HEK293 (cell line): ENCODE data around the gene ARHGEF39.
A peak's percentile ranks its signal among the peaks of the same experiment; 100 is the strongest.

Source experiments
- FEZF1 ChIP-seq: fragments of 450-650 bp; formaldehyde crosslinking; IDR thresholded peaks from 2 replicates; pipeline ENCODE4 v1.5.1; 2016; ENCODE audit warnings: missing biosample characterization, missing genetic modification characterization
- GFI1B ChIP-seq: fragments of 450-650 bp; formaldehyde crosslinking; IDR thresholded peaks from 2 replicates; pipeline ENCODE4 v1.5.1; 2016; ENCODE audit warnings: missing biosample characterization, missing genetic modification characterization
- IKZF3 ChIP-seq: fragments of 450-650 bp; IDR thresholded peaks from 2 replicates; pipeline ENCODE4 v1.5.0; 2018; ENCODE audit warnings: missing biosample characterization, mild to moderate bottlenecking, missing genetic modification characterization, moderate library complexity
- PRDM1 ChIP-seq: fragments of 450-650 bp; formaldehyde crosslinking; IDR thresholded peaks from 2 replicates; pipeline ENCODE4; 2016; ENCODE audit warnings: missing biosample characterization, missing genetic modification characterization
- SP2 ChIP-seq: fragments of 450-650 bp; formaldehyde crosslinking; IDR thresholded peaks from 2 replicates; pipeline ENCODE4 v1.5.1; 2016; ENCODE audit warnings: missing biosample characterization, missing genetic modification characterization
- YY2 ChIP-seq: fragments of 450-650 bp; formaldehyde crosslinking; IDR thresholded peaks from 2 replicates; pipeline ENCODE4 v1.5.1; 2016; ENCODE audit warnings: missing biosample characterization, missing genetic modification characterization
- ZBTB17 ChIP-seq: fragments of 450-650 bp; formaldehyde crosslinking; IDR thresholded peaks from 2 replicates; pipeline ENCODE4 v1.5.1; 2016; ENCODE audit warnings: missing biosample characterization, missing genetic modification characterization
- ZBTB48 ChIP-seq: fragments of 450-650 bp; formaldehyde crosslinking; IDR thresholded peaks from 2 replicates; pipeline ENCODE4 v1.5.1; 2016; ENCODE audit warnings: missing biosample characterization, missing genetic modification characterization
- ZEB2 ChIP-seq: fragments of 450-650 bp; formaldehyde crosslinking; IDR thresholded peaks from 2 replicates; pipeline ENCODE4 v1.5.1; 2016; ENCODE audit warnings: missing biosample characterization, missing genetic modification characterization
- ZNF121 ChIP-seq: fragments of 450-650 bp; formaldehyde crosslinking; IDR thresholded peaks from 2 replicates; pipeline ENCODE4 v1.5.1; 2016; ENCODE audit warnings: missing biosample characterization, missing genetic modification characterization
- ZNF174 ChIP-seq: fragments of 450-650 bp; formaldehyde crosslinking; IDR thresholded peaks from 2 replicates; pipeline ENCODE4 v1.5.0; 2017; ENCODE audit warnings: missing biosample characterization, mild to moderate bottlenecking, missing genetic modification characterization
- ZNF354C ChIP-seq: fragments of 450-650 bp; formaldehyde crosslinking; IDR thresholded peaks from 2 replicates; pipeline ENCODE4 v1.5.1; 2016; ENCODE audit warnings: missing biosample characterization, missing genetic modification characterization, low read depth, borderline replicate concordance
- ZNF394 ChIP-seq: fragments of 450-650 bp; formaldehyde crosslinking; IDR thresholded peaks from 2 replicates; pipeline ENCODE4 v1.5.1; 2016; ENCODE audit warnings: missing biosample characterization, missing genetic modification characterization, mild to moderate bottlenecking, moderate library complexity, borderline replicate concordance
- ZNF530 ChIP-seq: fragments of 450-650 bp; formaldehyde crosslinking; IDR thresholded peaks from 2 replicates; pipeline ENCODE4 v1.5.1; 2016; ENCODE audit warnings: low read depth, missing biosample characterization, missing genetic modification characterization
- ZNF544 ChIP-seq: fragments of 450-650 bp; formaldehyde crosslinking; IDR thresholded peaks from 2 replicates; pipeline ENCODE4 v1.5.0; 2017; ENCODE audit warnings: missing biosample characterization, missing genetic modification characterization
- ZNF560 ChIP-seq: fragments of 450-650 bp; formaldehyde crosslinking; IDR thresholded peaks from 2 replicates; pipeline ENCODE4 v1.5.1; 2017; ENCODE audit warnings: missing biosample characterization, missing genetic modification characterization, borderline replicate concordance
- ZNF561 ChIP-seq: fragments of 450-650 bp; IDR thresholded peaks from 2 replicates; pipeline ENCODE4 v1.5.1; 2018; ENCODE audit warnings: missing biosample characterization, missing genetic modification characterization, borderline replicate concordance
- ZNF600 ChIP-seq: fragments of 450-650 bp; formaldehyde crosslinking; IDR thresholded peaks from 2 replicates; pipeline ENCODE4 v1.5.1; 2016; ENCODE audit warnings: missing biosample characterization, missing genetic modification characterization
- ZNF626 ChIP-seq: fragments of 450-650 bp; sonication (Bioruptor Pico); formaldehyde crosslinking; IDR thresholded peaks from 2 replicates; pipeline ENCODE4 v1.5.1; 2018; ENCODE audit warnings: missing biosample characterization, missing genetic modification characterization, inconsistent platforms
- ZNF791 ChIP-seq: fragments of 450-650 bp; formaldehyde crosslinking; IDR thresholded peaks from 2 replicates; pipeline ENCODE4 v1.5.1; 2016; ENCODE audit warnings: missing biosample characterization, missing genetic modification characterization
- ZNF837 ChIP-seq: fragments of 450-650 bp; formaldehyde crosslinking; IDR thresholded peaks from 2 replicates; pipeline ENCODE4 v1.5.1; 2016; ENCODE audit warnings: missing biosample characterization, missing genetic modification characterization
- TF ChIP-seq, protein P1 (sequence below): fragments of 450-650 bp; formaldehyde crosslinking; IDR thresholded peaks from 2 replicates; pipeline ENCODE4 v1.5.1; 2016; ENCODE audit warnings: missing biosample characterization, missing genetic modification characterization
- TF ChIP-seq, protein P2 (sequence below): fragments of 450-650 bp; formaldehyde crosslinking; IDR thresholded peaks from 2 replicates; pipeline ENCODE4 v1.5.1; 2016; ENCODE audit warnings: missing biosample characterization, missing genetic modification characterization
- TF ChIP-seq, protein P3 (sequence below): fragments of 450-650 bp; formaldehyde crosslinking; IDR thresholded peaks from 2 replicates; pipeline ENCODE4 v1.5.1; 2016; ENCODE audit warnings: missing biosample characterization, missing genetic modification characterization
- TF ChIP-seq, protein P4 (sequence below): fragments of 450-650 bp; formaldehyde crosslinking; IDR thresholded peaks from 2 replicates; pipeline ENCODE4 v1.5.1; 2016; ENCODE audit warnings: missing biosample characterization, missing genetic modification characterization
- TF ChIP-seq, protein P5 (sequence below): fragments of 450-650 bp; formaldehyde crosslinking; IDR thresholded peaks from 2 replicates; pipeline ENCODE4 v1.5.1; 2016; ENCODE audit warnings: missing biosample characterization, missing genetic modification characterization
- TF ChIP-seq, protein P6 (sequence below): fragments of 450-650 bp; formaldehyde crosslinking; IDR thresholded peaks from 2 replicates; pipeline ENCODE4 v1.5.1; 2017; ENCODE audit warnings: missing biosample characterization, mild to moderate bottlenecking, missing genetic modification characterization, moderate library complexity
- TF ChIP-seq, protein P7 (sequence below): fragments of 450-650 bp; formaldehyde crosslinking; IDR thresholded peaks from 2 replicates; pipeline ENCODE4 v1.5.1; 2016; ENCODE audit warnings: missing biosample characterization, missing genetic modification characterization

The ARHGEF39 gene

DNA sequence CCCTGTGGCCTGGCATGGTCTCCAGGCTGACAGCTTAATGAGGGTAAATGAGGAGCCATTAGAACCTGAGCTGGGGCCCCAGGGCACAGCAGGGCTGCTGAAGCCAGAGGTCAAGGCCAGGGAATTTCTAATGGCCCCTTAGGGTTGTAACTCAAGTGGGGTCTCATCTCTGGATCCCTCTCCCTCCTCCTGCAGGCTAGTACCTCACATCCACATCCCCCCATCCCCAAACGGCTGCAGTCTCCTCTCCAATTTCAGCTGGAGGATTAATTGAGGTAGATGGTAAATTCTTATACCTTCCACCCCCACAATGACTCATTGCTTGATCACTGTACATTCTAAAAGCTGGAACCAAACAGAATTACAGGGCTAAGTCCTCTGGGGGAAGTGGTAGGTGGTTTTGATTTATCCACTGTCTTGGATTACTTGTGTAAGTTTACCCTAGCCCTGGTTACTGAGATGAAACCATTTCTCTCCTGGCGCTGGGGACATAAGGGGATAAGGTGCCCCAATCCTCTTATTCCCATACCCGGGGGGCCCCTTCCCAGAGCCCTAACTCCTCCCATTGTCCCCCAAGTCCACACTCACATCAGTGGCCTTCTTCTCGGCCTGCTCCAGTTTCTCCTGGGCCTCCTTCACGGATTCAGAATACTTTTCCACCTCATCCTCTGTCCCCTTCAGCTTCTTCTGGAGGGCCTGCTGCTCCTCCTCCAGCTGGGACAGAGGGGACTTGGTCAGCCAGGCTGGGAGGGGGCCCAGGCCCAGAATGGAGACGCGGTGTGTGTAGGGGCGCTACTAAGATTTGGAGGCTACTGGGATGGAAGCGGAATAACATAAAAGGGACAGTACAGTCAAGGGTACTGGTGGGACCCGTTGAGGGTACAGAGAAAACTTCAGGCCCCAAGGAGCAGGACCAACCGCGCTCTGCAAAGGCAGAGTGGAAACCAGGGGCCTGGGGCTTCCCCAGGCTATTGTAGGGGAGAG lies 23.9 kb upstream of the ARHGEF39 start (continued):
- TF ChIP-seq, protein P1, sequence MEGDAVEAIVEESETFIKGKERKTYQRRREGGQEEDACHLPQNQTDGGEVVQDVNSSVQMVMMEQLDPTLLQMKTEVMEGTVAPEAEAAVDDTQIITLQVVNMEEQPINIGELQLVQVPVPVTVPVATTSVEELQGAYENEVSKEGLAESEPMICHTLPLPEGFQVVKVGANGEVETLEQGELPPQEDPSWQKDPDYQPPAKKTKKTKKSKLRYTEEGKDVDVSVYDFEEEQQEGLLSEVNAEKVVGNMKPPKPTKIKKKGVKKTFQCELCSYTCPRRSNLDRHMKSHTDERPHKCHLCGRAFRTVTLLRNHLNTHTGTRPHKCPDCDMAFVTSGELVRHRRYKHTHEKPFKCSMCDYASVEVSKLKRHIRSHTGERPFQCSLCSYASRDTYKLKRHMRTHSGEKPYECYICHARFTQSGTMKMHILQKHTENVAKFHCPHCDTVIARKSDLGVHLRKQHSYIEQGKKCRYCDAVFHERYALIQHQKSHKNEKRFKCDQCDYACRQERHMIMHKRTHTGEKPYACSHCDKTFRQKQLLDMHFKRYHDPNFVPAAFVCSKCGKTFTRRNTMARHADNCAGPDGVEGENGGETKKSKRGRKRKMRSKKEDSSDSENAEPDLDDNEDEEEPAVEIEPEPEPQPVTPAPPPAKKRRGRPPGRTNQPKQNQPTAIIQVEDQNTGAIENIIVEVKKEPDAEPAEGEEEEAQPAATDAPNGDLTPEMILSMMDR (tag by site-specific recombination) = no peak
- TF ChIP-seq ZNF561 (tag by site-specific recombination) (no peak), ZNF560 (tag by site-specific recombination) (no peak), ZNF600 (no peak), ZNF626 (no peak), ZNF791 (no peak), FEZF1 (tag by site-specific recombination) (no peak), ZEB2 (0 out of 2 replicates have a peak, but pooled peaks have one; percentile 42), ZNF530 (no peak), ZBTB48 (tag by site-specific recombination) (no peak), ZBTB17 (no peak), ZNF837 (tag by site-specific recombination) (no peak), PRDM1 (tag by site-specific recombination) (no peak), ZNF354C (tag by site-specific recombination) (no peak), GFI1B (0 out of 2 replicates have a peak, but pooled peaks have one; percentile 29), ZNF394 (tag by site-specific recombination) (peak; percentile 69; the same call in 1 of the 2 replicates), ZNF121 (tag by site-specific recombination) (no peak), YY2 (no peak), ZNF174 (tag by site-specific recombination) (no peak), IKZF3 (tag by site-specific recombination) (no peak), SP2 (tag by site-specific recombination) (0 out of 2 replicates have a peak, but pooled peaks have one; percentile 21), ZNF544 (tag by site-specific recombination) (no peak)
- TF ChIP-seq, protein P2, sequence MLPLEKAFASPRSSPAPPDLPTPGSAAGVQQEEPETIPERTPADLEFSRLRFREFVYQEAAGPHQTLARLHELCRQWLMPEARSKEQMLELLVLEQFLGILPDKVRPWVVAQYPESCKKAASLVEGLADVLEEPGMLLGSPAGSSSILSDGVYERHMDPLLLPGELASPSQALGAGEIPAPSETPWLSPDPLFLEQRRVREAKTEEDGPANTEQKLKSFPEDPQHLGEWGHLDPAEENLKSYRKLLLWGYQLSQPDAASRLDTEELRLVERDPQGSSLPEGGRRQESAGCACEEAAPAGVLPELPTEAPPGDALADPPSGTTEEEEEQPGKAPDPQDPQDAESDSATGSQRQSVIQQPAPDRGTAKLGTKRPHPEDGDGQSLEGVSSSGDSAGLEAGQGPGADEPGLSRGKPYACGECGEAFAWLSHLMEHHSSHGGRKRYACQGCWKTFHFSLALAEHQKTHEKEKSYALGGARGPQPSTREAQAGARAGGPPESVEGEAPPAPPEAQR (tag by site-specific recombination) = no peak
- TF ChIP-seq, protein P3, sequence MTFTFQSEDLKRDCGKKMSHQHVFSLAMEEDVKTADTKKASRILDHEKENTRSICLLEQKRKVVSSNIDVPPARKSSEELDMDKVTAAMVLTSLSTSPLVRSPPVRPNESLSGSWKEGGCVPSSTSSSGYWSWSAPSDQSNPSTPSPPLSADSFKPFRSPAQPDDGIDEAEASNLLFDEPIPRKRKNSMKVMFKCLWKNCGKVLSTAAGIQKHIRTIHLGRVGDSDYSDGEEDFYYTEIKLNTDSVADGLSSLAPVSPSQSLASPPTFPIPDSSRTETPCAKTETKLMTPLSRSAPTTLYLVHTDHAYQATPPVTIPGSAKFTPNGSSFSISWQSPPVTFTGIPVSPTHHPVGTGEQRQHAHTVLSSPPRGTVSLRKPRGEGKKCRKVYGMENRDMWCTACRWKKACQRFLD = no peak
- TF ChIP-seq, protein P4, sequence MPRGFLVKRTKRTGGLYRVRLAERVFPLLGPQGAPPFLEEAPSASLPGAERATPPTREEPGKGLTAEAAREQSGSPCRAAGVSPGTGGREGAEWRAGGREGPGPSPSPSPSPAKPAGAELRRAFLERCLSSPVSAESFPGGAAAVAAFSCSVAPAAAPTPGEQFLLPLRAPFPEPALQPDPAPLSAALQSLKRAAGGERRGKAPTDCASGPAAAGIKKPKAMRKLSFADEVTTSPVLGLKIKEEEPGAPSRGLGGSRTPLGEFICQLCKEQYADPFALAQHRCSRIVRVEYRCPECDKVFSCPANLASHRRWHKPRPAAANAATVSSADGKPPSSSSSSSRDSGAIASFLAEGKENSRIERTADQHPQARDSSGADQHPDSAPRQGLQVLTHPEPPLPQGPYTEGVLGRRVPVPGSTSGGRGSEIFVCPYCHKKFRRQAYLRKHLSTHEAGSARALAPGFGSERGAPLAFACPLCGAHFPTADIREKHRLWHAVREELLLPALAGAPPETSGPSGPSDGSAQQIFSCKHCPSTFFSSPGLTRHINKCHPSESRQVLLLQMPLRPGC = peak; percentile 64
- TF ChIP-seq, protein P5, sequence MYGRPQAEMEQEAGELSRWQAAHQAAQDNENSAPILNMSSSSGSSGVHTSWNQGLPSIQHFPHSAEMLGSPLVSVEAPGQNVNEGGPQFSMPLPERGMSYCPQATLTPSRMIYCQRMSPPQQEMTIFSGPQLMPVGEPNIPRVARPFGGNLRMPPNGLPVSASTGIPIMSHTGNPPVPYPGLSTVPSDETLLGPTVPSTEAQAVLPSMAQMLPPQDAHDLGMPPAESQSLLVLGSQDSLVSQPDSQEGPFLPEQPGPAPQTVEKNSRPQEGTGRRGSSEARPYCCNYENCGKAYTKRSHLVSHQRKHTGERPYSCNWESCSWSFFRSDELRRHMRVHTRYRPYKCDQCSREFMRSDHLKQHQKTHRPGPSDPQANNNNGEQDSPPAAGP (tag by site-specific recombination) = no peak
- TF ChIP-seq, protein P6, sequence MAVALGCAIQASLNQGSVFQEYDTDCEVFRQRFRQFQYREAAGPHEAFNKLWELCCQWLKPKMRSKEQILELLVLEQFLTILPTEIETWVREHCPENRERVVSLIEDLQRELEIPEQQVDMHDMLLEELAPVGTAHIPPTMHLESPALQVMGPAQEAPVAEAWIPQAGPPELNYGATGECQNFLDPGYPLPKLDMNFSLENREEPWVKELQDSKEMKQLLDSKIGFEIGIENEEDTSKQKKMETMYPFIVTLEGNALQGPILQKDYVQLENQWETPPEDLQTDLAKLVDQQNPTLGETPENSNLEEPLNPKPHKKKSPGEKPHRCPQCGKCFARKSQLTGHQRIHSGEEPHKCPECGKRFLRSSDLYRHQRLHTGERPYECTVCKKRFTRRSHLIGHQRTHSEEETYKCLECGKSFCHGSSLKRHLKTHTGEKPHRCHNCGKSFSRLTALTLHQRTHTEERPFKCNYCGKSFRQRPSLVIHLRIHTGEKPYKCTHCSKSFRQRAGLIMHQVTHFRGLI (tag by site-specific recombination) = no peak
- TF ChIP-seq, protein P7, sequence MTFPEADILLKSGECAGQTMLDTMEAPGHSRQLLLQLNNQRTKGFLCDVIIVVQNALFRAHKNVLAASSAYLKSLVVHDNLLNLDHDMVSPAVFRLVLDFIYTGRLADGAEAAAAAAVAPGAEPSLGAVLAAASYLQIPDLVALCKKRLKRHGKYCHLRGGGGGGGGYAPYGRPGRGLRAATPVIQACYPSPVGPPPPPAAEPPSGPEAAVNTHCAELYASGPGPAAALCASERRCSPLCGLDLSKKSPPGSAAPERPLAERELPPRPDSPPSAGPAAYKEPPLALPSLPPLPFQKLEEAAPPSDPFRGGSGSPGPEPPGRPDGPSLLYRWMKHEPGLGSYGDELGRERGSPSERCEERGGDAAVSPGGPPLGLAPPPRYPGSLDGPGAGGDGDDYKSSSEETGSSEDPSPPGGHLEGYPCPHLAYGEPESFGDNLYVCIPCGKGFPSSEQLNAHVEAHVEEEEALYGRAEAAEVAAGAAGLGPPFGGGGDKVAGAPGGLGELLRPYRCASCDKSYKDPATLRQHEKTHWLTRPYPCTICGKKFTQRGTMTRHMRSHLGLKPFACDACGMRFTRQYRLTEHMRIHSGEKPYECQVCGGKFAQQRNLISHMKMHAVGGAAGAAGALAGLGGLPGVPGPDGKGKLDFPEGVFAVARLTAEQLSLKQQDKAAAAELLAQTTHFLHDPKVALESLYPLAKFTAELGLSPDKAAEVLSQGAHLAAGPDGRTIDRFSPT (tag by site-specific recombination) = peak; percentile 43; the same call in 1 of the 2 replicates
